Coronary artery (tissue), 2 donors: ENCODE data around the gene TTC39B.

Source experiments
- DNase-seq: peaks from one replicate; pipeline ENCODE4 v3.0.0-alpha.2; 2017; ENCODE audit warnings: low spot score
- H3K27ac ChIP-seq, 2 donors: fragments of 200-600 bp; sonication (generic); one replicate each; pipeline ENCODE4 v1.5.1; 2016 to 2019
- H3K4me3 ChIP-seq: fragments of 200-600 bp; sonication (generic); 2 replicates; pipeline ENCODE4 v1.5.1; 2016; ENCODE audit warnings: mild to moderate bottlenecking, moderate library complexity
- CTCF ChIP-seq: fragments of 200-600 bp; sonication (generic); IDR thresholded peaks from one replicate; pipeline ENCODE4 v1.5.1; 2019; ENCODE audit warnings: antibody characterized with exemption

TTC39B gene

GRCh38 chr9:15187589-15187988 is 119.4 kb downstream of the TTC39B start:
- Histone ChIP-seq H3K27ac (no peak overlapping the region), H3K4me3 (no peak overlapping the region)
- no peak for DNase-seq
- no peak for TF ChIP-seq CTCF

- Histone ChIP-seq H3K4me3 (no peak overlapping the region), H3K27ac (no peak overlapping the region)
- no peak for TF ChIP-seq CTCF
- no peak for DNase-seq
These were observed 124.3 kb downstream of the TTC39B start for GRCh38 chr9:15182730-15183129.

GRCh38 chr9:15182101-15182551 is 124.9 kb downstream of the TTC39B start:
- no peak overlapping the region for H3K4me3 ChIP-seq
- DNase-seq = no peak
- TF ChIP-seq CTCF = no peak
- H3K27ac ChIP-seq = no peak overlapping the region

DNA sequence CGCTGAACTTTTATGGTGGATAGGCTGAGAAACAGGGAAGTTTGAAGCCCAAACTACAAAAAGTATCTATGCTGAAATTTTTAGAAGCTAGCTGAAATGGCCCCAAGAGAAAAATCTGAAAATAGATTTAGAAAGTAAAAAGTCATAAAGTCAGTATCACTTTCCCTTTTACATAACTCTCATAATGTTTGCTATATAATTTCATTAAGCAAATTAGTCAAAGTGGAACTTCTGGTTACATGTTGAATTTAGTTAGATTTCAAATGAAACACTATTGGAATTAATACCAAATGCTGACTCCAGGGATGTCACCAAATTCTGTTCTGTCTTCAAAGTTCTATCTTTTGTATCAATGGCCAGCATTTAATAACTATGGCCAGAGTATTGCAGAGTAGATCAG is 126.9 kb downstream of the TTC39B start:
- no peak overlapping the region for H3K4me3 ChIP-seq
- no peak for DNase-seq
- H3K27ac ChIP-seq = no peak overlapping the region
- no peak for TF ChIP-seq CTCF

GRCh38 chr9:15178631-15179030 is 128.4 kb downstream of the TTC39B start:
- DNase-seq = no peak
- H3K27ac ChIP-seq = no peak overlapping the region
- TF ChIP-seq CTCF = no peak
- no peak overlapping the region for H3K4me3 ChIP-seq

DNA sequence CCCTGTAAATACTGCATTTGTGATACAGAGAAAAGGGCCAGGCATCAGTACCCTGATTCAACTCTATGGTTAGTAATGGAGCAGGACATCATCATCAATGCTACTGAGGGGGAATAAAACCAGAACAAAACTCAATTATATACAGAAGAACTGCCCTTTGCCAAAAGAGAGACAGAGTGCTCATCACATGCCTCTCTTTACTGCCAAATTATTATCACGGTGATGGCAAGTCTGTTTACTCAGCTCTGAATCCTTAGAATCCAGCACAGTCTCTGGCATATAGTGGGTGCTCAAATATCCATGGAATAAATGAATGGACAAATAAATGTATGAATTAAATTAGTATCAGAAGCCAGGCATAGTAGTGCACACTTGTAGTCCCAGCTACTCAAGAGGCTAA is 130.2 kb downstream of the TTC39B start:
- no peak for TF ChIP-seq CTCF
- Histone ChIP-seq H3K27ac (no peak overlapping the region), H3K4me3 (no peak overlapping the region)
- no peak for DNase-seq

- no peak for TF ChIP-seq CTCF
- Histone ChIP-seq H3K27ac (no peak overlapping the region), H3K4me3 (no peak overlapping the region)
- DNase-seq = no peak
These were observed 143.1 kb downstream of the TTC39B start for GRCh38 chr9:15163931-15164330.
